Measurements from ENCODE around the gene GPR3.

Gene GPR3

DNA sequence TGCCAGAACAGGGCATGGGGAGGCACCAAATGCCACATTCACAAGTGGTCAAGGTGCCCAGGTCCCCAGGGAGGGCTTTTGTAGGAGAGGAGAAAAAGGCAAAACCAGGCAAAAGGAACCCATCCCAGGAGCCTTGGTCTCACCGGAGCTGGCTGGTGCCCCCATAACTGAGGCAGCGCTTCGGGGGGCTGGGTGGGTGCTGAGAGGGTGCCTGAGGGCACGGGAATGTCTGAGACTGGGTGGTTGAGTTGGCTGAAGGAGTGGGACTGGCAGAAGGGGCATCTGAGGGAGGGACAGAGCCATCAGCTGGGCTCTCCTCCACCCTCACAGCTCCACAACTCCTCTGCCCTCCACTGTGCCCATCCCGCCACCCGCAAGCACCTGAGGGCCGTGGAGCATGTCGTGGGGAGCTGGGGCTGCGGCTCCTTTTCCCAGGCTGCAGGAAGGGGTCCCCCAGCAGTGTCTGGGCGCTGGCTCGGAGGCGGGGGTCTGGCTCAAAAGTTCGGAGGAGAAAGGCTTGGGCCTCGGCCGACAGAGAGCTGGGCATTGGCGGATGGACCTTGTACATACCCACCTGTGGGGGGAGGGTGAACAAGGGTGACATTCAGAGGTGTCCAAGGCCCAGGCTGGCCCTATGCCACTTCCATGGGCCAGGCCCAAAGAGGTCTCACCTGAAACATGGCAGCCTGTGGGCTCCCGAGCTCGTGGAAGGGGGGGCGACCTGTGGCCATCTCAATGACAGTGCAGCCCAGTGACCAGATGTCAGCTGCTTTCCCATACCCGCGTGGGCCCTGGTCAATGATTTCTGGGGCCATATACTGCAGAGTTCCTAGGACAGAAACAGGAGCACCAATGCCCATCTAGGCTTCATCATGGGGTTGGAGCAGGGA lies 34.1 kb upstream of the GPR3 start:
- in situ Hi-C loops (cut with MboI; ENCODE audit: low sequenced_read_pairs) = no loop called here

DNA sequence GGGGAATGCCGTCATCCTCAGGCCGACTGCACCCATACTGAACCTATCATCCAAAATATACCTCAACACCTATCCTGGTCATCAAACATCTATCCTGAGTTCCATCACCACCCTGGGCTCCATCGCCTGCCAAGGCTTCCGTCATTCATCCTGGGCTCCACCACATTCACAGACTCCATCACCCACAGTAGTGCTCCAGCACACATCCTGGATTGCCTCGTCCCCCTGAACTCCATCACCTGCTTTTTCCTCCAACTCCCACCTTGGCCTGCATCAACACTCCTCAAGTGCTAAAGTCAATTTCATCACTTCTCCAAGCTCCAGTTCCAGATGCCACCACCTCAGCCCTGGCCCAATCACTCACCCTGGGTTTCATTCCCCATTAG lies 33.5 kb upstream of the GPR3 start:
- in situ Hi-C loops (cut with MboI; ENCODE audit: low sequenced_read_pairs) = no loop called here

DNA sequence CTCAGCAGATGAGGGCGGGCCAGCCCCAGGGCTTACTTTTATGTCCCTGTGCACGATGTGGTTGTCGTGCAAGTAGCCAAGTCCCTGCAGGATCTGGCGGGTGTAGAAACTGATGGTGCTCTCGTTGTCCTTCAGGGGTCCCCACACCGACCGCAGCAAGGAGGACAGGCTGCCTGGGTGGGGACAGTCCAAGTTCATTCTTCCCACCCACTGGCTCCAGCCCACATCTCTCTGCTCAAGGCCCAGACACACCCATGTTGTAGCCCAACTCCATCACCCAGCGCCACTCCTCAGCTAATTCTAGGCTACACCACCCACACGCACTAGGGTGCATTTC lies 32.6 kb upstream of the GPR3 start:
- in situ Hi-C loops (cut with MboI; ENCODE audit: low sequenced_read_pairs) = no loop called here

DNA sequence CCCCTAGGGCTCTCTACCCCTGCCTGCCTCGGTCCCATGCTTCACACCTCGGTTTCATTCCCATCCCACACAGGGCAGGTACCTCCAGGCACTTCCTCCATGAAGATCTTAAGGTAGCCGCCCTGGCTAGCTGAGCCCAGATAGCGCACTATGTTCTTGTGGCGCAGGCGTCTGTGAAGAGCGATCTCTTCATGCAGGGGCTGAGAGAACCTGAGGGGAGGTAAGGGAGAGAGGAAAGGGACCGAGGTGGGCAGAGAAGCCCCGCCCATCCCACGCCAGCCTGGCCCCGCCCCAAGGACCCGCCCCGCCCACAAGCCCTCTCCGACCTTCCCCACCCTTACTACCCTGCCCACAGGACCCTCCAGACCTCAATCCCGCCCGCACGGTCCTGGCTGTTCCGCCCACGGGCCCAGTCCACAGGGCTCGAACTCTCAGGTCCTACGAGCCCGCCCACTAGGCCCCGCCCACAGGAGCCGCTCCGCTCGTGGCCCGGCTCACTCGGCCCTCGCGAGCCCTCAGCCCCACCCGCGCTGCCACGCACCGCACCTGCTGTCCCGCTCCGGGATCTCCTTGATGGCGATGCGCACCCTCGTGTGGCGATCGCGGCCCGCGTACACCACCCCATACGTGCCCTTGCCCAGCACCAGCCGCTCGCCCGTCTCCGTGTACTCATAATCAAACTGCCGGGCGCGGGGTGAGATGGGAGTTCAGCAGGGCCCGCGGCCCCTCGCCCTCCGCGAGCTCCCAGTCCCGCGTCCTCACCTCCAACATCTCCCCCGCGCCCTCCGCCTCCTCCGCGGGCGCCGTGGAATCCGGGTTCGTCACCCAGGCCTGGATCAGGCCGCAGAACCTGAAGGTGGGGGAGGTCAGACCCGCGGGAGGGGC lies 32.0 kb upstream of the GPR3 start:
- in situ Hi-C loops (cut with MboI; ENCODE audit: low sequenced_read_pairs) = no loop called here

DNA sequence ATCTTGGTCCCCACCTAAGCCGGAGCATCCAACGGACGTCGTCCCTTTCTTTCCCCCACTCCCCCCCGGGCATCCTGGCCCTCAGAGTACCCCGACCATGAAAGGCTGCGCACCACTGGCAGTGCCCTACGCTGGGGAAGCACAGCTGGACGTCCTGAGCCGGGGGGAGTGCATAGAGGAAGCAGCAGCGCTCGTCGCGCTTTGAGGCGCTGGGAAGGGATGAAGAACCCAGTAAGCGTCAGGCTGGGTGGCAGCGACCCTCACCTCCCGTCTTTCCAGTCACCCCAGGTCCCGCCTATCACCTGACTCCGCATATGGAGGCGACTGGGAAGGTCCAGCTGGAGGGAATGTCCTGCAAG lies 31.4 kb upstream of the GPR3 start:
- in situ Hi-C loops (cut with MboI; ENCODE audit: low sequenced_read_pairs) = no loop called here

DNA sequence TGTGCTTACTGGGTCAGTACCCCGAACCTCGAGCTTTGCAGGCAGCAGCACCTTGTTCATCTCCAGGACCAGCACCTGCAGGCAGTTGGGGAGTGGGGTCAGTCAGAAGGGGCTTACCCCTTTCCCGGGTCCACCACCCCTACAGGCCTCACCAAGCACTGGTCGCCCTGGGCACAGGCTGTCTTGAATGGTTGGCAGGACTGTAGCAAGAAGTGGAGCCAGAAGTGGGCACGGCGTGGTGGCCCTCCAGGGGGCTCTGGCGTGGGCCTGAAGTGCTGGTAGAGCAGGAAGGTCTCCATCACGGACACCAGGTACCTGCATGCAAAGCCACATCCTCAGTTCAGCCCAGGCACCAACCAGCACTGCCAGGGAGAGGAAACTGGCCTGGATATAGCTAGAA lies 30.9 kb upstream of the GPR3 start:
- in situ Hi-C loops (cut with MboI; ENCODE audit: low sequenced_read_pairs) = no loop called here

DNA sequence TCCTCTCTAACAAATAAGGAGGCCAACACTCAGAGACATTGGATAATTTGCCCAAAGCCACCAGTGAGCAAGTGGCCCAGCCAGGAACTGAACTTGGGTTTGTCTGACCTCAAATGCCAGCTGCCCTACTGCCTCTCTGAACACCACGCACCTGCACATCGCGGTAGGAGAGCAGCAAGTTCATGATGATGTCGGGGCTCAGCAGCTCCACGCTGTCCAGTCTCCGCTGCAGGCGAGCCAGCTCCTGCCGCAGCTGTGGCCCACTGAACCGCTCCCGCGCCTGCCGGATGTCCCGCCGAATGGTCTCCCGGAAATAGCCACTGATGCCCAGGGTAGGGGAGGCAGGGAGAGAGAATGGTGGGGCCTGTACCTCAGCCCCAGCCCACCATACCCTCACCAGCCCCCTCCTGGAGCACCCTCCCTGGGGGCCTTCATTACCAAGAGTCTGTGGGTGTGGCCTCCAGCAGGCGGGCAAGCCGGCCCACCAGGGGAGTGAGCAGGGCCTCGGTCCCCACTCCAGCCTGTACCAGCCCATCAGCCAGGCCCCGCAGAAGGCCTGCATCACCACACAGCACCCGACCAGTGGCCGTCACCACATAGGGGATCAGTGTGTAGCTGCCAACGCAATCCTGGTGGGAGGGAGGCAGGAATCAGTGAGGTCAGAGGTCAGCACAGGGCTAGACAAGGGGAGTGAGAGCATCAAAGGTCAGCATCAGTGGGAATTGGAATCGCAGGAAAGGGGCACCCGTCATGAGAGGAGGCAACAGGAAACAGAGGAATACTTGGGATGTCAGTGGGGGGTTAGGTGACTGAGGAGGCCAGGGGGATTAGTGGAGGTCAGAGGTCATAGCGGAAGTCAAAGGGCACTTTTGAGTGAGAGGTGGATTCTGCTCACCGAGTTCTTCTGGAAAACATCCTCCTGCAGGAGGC lies 28.4 kb upstream of the GPR3 start:
- in situ Hi-C loops (cut with MboI; ENCODE audit: low sequenced_read_pairs) = no loop called here

DNA sequence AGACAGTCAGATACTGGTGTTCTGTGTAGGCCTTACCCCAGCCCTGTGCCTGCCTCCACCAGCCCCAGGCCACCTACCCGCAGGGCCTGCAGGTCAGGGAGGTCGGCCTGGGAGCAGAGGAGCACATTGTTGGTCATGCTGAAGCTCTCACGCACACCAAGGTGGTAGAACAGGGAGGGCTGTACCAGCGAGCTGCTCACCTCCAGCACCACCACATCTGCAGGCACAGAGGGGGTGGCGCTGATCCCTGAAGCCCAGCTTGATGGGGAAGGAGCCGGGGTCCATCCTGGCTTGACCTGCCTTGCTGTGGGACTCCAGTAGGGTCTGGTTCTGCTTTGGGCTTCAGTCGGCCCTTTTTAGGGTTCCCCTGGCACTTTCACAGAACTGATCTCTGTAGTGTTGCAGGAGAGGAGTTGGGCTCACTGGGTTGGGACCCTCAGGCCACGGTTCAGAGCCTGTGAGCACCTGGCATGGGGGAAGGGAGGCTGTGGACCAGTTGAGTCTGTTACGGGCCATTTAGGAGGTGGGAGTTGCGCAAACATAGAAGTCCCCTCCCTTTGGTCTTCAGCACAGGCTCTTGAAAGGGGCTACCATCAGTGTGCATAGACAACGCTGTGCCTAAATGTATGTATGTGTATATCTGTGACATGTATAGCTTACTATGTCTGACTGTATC lies 27.6 kb upstream of the GPR3 start:
- in situ Hi-C loops (cut with MboI; ENCODE audit: low sequenced_read_pairs) = no loop called here

DNA sequence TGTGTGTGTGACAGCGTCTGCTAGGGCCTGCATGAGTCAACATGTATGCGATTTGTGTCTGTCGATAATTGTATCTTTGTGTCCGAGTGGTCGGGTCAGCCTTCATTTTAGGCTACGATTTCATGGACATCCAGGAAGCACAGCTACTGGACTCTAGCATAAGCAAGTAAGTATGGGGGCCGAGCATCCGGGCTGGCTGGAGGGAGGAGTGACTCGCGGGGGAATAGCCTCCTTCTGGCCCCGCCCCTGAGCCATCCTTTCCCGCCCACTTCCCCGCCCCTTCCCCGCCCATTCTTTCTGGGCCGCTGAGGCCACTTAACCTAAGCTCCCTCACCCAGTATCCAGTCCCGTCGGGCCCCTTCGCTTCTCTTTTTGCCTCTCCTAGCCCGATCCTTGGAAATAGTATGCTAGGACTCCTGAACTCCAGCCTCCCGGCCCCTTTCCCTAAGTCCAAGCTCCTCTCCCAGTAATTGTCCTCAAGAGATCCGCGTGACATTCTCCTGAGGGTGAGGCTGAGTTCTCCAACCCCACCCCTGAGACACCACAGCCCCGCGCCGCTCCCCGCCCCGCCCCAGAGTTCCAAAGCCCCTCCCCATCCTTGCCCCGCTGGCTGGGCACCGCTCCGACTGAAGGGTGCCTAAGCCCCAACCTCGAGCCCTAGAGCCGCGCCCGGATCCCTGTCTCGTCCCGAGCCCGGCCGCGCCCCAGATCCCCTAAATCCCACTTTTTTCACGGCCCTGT lies 26.9 kb upstream of the GPR3 start:
- in situ Hi-C loops (cut with MboI; ENCODE audit: low sequenced_read_pairs) = no loop called here

DNA sequence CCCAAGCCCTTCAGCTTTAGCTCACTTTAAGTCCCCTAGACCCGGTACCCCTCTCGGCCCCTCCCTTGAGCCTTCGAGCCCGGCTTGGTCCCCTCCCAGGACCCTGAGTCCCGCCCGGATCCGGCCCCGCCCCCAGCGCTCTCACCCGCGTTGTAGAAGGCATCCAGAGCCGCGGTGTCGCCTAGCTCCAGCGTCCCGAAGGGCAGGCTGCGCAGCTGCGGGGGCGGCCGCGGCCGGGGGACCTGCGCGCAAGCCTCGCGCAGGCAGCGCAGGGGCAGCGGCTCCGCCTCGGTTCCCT lies 26.4 kb upstream of the GPR3 start:
- in situ Hi-C loops (cut with MboI; ENCODE audit: low sequenced_read_pairs) = no loop called here

DNA sequence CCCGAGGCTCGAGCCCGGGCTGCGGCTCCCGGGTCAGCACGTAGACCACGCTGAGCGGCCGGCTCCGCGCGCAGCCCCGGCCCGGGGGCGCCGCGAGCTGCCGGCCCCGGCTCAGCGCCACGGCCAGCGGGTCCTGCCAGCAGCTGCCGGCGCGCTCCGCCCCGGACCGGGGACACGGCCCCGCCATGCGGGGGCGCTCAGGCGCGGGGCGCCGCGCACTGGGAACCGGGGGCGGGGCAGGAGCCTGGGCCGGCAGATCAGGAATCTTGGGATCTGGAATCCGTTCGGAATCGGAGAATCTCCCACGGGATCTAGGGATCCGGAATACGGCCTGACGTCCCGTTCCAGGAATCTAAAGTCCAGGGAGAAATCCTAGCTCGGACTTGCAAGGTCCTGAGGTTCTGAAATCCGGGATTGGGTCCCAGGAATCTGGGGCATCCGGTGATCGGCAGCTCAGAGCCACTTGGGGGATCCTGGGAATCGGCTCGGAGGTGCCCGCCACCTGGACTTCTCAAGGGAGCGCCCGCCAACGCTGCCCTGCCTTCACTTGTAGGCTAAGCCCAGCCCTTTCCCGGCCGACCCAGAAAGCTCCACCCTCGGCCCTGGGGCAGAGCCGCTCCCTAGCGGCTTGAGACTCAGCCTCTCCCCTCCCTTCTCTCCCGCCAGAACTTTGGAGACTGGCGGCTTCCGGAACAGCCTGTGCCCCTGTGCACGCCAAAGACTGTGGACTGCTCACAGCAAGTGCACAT lies 25.8 kb upstream of the GPR3 start, which contains the start of gene MAP3K6:
TSS of gene MAP3K6 (minus strand) at position 551 of the 749 bp plus-strand sequence. CDS start at position 187, 364 bp downstream.
- in situ Hi-C loops (cut with MboI; ENCODE audit: low sequenced_read_pairs) = no loop called here

DNA sequence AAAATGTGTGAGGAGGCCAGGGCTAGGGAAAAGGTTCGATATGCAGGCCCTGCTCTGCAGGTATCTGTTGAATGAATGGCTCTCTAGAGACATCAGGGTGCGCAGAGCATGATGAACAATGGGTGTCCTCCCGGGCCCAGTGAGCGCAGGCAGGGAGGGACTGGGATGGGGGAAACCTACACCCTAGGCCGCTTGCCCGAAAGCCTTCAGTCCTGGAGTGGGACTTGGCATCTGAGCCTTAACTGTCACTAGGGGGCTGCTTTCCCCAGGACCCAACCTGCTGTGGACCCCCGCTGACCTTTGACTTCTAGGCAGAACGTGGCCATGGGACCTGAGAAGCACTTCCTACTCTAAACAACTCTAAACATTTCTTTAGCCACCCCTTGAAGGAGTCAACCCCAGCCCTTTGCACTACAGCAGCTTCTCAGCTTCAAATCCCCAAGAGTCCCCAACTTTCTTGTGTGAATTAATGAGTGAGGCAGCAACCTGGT lies 25.2 kb upstream of the GPR3 start:
- in situ Hi-C loops (cut with MboI; ENCODE audit: low sequenced_read_pairs) = no loop called here

DNA sequence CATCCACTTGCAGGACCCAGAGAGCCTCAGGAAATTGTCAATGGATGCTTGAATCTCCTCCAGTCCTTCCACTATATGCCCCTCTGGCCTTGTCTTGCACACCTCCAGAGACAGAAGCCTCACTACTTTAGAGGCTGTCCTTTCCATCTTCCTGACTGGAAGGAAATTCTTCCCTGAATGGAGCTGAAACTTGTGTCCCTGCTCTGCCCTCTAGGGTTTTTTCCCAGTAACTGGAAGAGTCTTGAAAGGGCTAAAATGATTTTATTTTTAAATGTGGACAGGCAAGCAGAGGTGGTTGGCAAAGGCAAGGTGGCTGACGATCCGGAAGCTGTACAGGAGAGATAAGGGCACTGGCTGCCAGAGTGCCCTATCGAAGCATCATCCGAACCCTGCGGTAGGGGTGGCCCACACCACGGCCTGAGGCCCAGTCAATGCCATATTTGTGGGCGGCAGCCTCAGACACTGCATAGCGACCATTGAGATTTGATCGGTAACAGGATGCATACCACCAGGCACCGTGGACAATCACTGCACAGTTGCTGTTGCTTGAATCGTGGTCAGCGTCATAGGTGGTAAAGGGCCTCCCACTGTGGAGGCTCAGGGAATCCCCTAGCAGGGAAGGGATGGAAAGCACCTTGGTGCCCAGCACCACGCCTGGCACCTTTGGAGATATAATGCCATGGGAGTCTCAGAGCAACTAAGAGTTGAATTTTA lies 23.4 kb upstream of the GPR3 start:
- in situ Hi-C loops (cut with MboI; ENCODE audit: low sequenced_read_pairs) = no loop called here

DNA sequence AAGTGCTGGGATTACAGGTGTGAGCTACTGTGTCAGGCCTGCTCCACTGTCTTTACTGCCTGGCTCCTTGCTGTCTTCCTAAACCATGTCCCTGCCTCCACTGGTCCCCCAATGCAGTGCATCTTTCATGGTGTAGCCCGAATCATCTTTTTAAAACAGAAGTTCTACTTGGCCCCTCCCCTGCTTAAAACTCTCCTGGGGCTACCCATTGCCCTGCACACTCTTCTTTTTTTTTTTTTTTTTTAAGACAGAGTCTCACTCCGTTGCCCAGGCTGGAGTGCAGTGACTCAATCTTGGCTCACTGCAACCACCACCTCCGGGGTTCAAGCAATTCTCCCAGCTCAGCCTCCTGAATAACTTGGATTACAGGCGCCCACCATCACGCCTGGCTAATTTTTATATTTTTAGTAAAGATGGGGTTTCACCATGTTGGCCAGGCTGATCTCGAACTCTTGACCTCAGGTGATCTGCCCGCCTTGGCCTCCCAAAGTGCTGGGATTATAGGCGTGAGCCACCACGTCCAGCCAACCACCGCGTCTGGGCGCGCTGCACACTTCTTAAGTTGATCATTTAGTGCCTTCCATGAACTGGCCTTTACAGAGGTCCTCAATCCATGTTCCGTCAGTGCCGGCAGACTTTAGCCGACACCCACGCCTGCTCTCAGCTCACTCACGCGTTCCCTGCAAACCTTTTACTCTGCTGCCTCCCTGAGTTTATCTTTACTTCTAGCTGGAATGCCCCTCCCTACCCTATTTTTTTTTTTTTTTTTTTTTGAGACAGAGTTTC lies 20.2 kb upstream of the GPR3 start:
- in situ Hi-C loops (cut with MboI; ENCODE audit: low sequenced_read_pairs) = no loop called here

DNA sequence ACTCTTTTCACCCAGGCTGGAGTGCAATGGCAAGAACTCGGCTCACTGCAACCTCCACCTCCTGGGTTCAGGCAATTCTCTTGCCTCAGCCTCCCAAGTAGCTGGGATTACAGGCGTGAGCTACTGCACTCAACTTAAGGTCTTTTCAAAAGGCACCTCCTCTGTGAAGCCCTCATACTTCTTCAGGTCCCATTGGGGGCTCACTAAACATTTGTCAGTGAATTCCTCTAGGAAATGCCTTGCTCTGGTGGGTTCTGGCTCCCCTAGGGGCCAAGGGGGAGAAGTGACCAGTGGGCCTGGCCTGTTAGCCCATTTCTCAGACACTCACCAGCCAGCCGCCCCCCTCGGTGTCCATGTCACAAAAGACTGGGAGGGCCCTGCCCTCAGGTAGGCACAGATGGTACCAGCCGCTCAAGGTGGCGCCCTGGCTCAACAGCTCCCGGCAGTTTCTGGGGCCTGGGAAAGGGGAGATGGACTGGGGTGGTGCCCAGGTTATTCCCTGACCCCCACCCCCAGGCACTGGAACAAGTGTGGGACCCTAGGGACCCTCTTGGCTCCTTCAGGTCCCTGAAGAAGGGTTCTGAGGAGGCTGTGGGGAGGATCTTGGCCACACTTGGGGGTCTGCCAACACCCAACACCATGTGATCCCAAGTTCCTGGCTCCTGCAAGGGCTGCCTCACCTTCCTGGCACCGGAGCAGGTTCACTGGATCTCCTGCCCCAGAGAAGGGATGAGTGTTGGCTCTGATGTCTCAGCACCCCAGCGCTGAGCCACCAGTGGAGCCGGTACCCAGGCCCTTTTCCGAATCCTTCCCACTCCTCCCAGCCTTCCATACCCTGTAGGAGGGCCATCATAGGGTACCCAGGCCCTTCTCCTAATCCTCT lies 19.4 kb upstream of the GPR3 start:
- in situ Hi-C loops (cut with MboI; ENCODE audit: low sequenced_read_pairs) = no loop called here

DNA sequence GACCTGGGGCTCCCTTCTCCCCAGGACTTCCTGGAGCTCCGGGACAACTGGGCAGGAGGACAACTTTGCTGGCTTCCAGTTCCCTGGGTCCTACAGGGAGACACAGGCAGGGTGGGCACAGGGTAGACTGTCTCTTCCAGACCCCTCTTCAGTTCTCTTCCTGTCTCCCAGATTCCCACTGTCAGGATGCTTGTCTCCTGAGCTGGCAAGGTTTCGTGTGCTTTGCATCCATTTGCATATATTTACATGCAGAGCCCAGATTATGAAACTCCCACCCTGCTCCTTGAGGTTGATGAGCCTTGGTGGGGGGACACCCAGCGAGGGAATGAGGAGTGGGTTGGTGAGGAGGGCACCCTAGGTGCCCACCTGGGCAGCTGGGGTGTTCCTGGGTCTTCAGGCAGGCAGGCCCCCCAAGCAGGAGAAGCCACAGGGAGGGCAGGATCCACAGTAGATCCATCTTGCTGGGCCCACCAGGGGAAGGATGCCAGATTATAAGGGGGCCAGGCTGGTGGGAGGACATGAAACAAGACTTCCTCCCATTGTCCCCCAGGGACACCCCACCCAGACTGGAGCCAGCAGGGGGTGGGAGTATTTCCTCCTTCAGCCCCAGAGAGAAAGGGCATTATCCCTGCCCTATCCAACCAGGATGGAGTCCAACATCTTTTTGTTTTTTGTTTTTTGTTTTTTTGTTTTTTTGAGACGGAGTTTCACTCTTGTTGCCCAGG lies 17.9 kb upstream of the GPR3 start, which contains the start of gene FCN3:
TSS of gene FCN3 (minus strand) at position 463 of the 725 bp plus-strand sequence. CDS start at position 457, 6 bp downstream.
- in situ Hi-C loops (cut with MboI; ENCODE audit: low sequenced_read_pairs) = no loop called here
